ENCODE results near the gene TAPT1. TPM values are rescaled to one million over a fixed set of nuclear protein-coding genes. Genes with fewer than 3 reads are reported as not detected.
A peak's percentile ranks its signal among the peaks of the same experiment; 100 is the strongest.

Gene TAPT1
- total and polyA plus RNA-seq, 8 donors: 7.3 to 27.7 (median 19.2) TPM

DNA sequence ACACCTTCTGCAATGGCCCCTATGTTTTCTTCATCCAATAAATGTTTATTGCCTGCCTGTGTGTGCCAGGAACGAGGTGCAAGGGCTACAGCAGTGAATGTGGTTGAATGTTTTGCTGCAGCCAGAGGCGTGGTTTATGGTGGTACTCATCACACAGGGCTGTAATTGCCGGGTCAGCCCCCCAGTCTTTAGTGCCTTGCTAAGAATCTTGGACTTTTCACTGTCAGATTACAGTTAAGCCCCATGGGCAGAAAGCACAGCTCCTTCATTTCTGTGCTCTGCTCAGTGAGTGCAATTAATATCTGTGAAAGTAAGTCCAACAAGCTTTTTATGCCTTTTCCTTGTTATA lies 67.8 kb downstream of the TAPT1 start:
- H3K36me3 ChIP-seq: peaks cover 0 to 8% (median 2%) of the 10 kb centered on the region in 3 donors
- ATAC-seq (no peak), FAIRE-seq (no peak), DNase-seq (no peak)
- no peaks in the 10 kb centered on the region for H3K27me3 ChIP-seq
- H3K4me1 ChIP-seq: peaks cover 0 to 14% (median 6%) of the 10 kb centered on the region in 3 donors
- H3K27ac ChIP-seq: no peak overlapping the region
- H3K9me3 ChIP-seq: no peaks in the 10 kb centered on the region
- WGBS, 2 donors: 77 to 88% methylated on average over 3 of the region's 3 CpGs
- intact Hi-C loops (cut with DNase I): no loop called here
- TF ChIP-seq, protein P1, sequence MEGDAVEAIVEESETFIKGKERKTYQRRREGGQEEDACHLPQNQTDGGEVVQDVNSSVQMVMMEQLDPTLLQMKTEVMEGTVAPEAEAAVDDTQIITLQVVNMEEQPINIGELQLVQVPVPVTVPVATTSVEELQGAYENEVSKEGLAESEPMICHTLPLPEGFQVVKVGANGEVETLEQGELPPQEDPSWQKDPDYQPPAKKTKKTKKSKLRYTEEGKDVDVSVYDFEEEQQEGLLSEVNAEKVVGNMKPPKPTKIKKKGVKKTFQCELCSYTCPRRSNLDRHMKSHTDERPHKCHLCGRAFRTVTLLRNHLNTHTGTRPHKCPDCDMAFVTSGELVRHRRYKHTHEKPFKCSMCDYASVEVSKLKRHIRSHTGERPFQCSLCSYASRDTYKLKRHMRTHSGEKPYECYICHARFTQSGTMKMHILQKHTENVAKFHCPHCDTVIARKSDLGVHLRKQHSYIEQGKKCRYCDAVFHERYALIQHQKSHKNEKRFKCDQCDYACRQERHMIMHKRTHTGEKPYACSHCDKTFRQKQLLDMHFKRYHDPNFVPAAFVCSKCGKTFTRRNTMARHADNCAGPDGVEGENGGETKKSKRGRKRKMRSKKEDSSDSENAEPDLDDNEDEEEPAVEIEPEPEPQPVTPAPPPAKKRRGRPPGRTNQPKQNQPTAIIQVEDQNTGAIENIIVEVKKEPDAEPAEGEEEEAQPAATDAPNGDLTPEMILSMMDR (IDR thresholded peaks at IDR 0.05): no peak
- H3K4me3 ChIP-seq: no peak overlapping the region

DNA sequence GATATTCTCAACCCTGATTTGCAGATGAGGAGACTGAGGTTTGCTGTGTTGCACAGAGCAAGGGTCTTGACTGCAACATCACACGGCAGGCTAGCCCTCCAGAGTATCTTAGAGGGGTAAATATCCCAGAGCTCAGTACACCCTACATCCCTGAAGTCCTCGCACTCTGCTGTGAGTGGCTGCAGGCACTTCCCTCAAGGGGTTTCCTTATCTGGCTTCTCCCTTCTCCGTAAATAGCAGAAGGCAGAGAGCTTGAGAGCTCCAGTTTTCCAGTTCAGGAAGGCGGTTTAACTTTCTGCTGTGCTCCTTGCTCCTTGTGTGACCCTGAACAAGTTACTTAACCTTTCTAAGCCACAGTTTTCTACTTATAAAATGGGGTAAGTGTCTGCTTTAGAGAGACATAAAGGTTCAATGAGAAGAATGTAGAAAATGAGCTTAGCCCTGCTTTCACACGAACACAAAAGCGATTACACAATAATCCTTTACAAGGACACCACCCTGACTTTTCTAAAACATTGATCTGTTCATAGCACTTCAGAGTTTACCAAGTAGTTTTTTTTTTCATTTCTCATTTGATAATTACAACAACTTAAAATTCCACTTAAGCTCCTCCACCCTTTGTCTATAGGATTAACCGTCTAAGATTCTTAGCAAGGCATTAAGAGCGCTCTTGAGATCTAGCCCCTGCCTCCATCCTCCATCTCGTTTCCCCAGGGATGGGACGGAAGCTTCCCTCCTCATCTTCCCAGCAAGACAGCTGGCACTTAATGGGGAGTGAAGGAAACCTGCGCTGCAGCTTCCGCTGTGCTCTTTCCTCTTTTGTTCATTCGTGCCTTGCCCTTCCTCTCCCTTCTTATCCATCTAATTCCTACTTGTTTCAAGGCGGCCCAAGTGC lies 68.4 kb downstream of the TAPT1 start:
- H3K4me1 ChIP-seq: peaks cover 0 to 14% (median 6%) of the 10 kb centered on the region in 3 donors
- 74 to 76% methylated on average over 14 of the region's 14 CpGs for WGBS, 2 donors
- TF ChIP-seq, protein P1 (IDR thresholded peaks at IDR 0.05): no peak
- H3K36me3 ChIP-seq: peaks cover 0 to 2% (median 0%) of the 10 kb centered on the region in 3 donors
- H3K9me3 ChIP-seq: no peaks in the 10 kb centered on the region
- H3K27me3 ChIP-seq: no peaks in the 10 kb centered on the region
- no peak overlapping the region for H3K27ac ChIP-seq
- ATAC-seq: peak in 1 of 4 donors; percentile 18
- no peak for DNase-seq
- no peak for FAIRE-seq
- no peak overlapping the region for H3K4me3 ChIP-seq
- intact Hi-C loops (cut with DNase I): no loop called here

DNA sequence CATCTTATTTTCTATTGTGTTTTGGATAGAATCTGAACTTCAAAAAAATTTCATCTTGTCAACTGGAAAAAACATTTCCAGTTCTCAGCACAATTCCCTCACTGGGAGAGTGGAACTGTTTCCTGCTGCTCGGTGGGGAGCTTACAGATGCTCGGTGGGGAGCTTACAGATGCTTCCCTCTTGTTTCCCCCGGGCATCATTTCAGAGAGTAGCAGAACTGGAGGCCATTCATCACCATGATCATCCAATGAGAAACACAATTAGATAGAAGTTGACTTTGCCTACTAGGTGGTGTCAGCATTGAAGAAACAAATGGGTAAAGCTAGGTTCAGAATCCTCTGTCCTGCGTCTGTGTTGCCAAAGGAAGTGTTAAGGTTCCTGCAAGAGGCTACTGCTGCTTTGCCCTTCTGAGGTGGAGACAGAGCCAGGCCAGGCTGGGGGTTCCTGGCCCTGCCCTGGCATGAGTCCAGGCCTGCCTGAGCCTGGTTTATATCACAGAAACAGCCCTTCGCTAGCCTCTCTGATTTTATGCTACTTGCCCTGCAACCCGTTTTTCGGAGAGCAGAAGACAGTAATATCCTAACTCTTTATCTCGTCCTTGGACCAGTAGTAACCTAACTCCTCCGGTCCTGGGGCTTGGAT lies 70.6 kb downstream of the TAPT1 start:
- H3K27me3 ChIP-seq: no peaks in the 10 kb centered on the region
- no peak for ATAC-seq

DNA sequence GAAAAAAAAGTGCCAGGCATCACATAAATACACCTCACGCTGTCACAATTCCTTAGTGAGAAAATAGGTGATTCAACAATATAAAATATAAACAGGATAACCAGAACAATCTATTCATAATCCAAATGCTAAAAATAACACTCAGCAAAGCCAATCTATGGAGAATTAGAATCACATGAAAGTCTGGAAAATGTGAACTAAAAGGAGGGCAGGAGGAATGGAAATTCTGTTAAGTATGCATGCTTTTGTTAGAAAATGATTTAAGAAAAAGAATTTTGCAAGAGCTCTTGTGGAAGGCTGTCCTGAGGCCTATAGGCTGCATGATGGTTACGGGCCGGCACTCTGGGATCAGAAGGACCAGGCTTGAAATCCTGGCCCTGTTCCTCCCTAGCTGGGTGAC lies 71.8 kb downstream of the TAPT1 start:
- 88 to 96% methylated on average over 3 of the region's 3 CpGs for WGBS, 2 donors
- ATAC-seq (no peak), DNase-seq (no peak), FAIRE-seq (no peak)
- Histone ChIP-seq H3K4me3 (no peak overlapping the region), H3K27ac (no peak overlapping the region), H3K36me3 (no peaks in the 10 kb centered on the region), H3K9me3 (no peaks in the 10 kb centered on the region), H3K4me1 (peaks cover 0 to 12% (median 5%) of the 10 kb centered on the region in 3 donors), H3K27me3 (no peaks in the 10 kb centered on the region)
- TF ChIP-seq, protein P1 (IDR thresholded peaks at IDR 0.05): no peak
- intact Hi-C loops (cut with DNase I): no loop called here

More for the DNA sequence above, 70.6 kb downstream of the TAPT1 start:
- Histone ChIP-seq H3K9me3 (no peaks in the 10 kb centered on the region), H3K27ac (no peak overlapping the region), H3K4me3 (no peak overlapping the region), H3K4me1 (peaks cover 0 to 14% (median 6%) of the 10 kb centered on the region in 3 donors), H3K36me3 (no peaks in the 10 kb centered on the region)
- TF ChIP-seq, protein P1 (IDR thresholded peaks at IDR 0.05): no peak
- FAIRE-seq: no peak
- DNase-seq: no peak
- 62 to 66% methylated on average over 9 of the region's 9 CpGs for WGBS, 2 donors
- intact Hi-C loops (cut with DNase I): no loop called here

All from pancreas (tissue), 10 donors.